Measurements from ENCODE around the gene GPR37.

Gene GPR37

GRCh38 chr7:124780608-124781007, 15.0 kb upstream of the GPR37 start:
- no peak for DNase-seq (ENCODE audit: low read depth)

- no peak for DNase-seq (ENCODE audit: low read depth)
Measured at GRCh38 chr7:124780056-124780455, 14.5 kb upstream of the GPR37 start.

GRCh38 chr7:124779620-124780019, 14.0 kb upstream of the GPR37 start:
- no peak for DNase-seq (ENCODE audit: low read depth)

- DNase-seq (ENCODE audit: low read depth) = no peak
Measured at GRCh38 chr7:124779194-124779593, 13.6 kb upstream of the GPR37 start.

- DNase-seq (ENCODE audit: low read depth) = no peak
Measured at GRCh38 chr7:124777268-124777667, 11.7 kb upstream of the GPR37 start.

- DNase-seq (ENCODE audit: low read depth) = no peak
Measured at GRCh38 chr7:124776153-124776552, 10.6 kb upstream of the GPR37 start.

- DNase-seq (ENCODE audit: low read depth) = no peak
Measured at GRCh38 chr7:124775422-124775821, 9.8 kb upstream of the GPR37 start.

GRCh38 chr7:124773938-124774337, 8.3 kb upstream of the GPR37 start:
- no peak for DNase-seq (ENCODE audit: low read depth)

- no peak for DNase-seq (ENCODE audit: low read depth)
Measured at GRCh38 chr7:124773339-124773738, 7.7 kb upstream of the GPR37 start.

GRCh38 chr7:124769136-124769535, 3.5 kb upstream of the GPR37 start:
- no peak for DNase-seq (ENCODE audit: low read depth)

- no peak for DNase-seq (ENCODE audit: low read depth)
Measured at GRCh38 chr7:124768525-124768924, 2.9 kb upstream of the GPR37 start.

- no peak for DNase-seq (ENCODE audit: low read depth)
Measured at GRCh38 chr7:124764847-124765400, 668 bp downstream of the GPR37 start.

- no peak for DNase-seq (ENCODE audit: low read depth)
Measured at GRCh38 chr7:124764051-124764846, 1.3 kb downstream of the GPR37 start.

- no peak for DNase-seq (ENCODE audit: low read depth)
Measured at GRCh38 chr7:124762611-124763143, 2.9 kb downstream of the GPR37 start.

GRCh38 chr7:124761164-124761715, 4.4 kb downstream of the GPR37 start:
- no peak for DNase-seq (ENCODE audit: low read depth)

GRCh38 chr7:124758327-124758726, 7.3 kb downstream of the GPR37 start:
- no peak for DNase-seq (ENCODE audit: low read depth)

GRCh38 chr7:124754576-124755268, 10.9 kb downstream of the GPR37 start:
- DNase-seq (ENCODE audit: low read depth) = no peak

- no peak for DNase-seq (ENCODE audit: low read depth)
Measured at GRCh38 chr7:124752310-124752709, 13.3 kb downstream of the GPR37 start.

- no peak for DNase-seq (ENCODE audit: low read depth)
Measured at GRCh38 chr7:124751027-124751426, 14.6 kb downstream of the GPR37 start.

GRCh38 chr7:124747072-124747471, 18.5 kb downstream of the GPR37 start:
- DNase-seq (ENCODE audit: low read depth) = no peak

GRCh38 chr7:124738639-124739038, 27.0 kb downstream of the GPR37 start:
- no peak for DNase-seq (ENCODE audit: low read depth)

GRCh38 chr7:124737760-124738300, 27.8 kb downstream of the GPR37 start:
- DNase-seq (ENCODE audit: low read depth) = no peak
